K562 (cell line): ENCODE data around the gene TMEM203. TPM values are rescaled to one million over a fixed set of nuclear protein-coding genes. Genes with fewer than 3 reads are reported as not detected.

Source experiments
- ADNP ChIP-seq: fragments of 200-800 bp; sonication (Bioruptor generic); IDR thresholded peaks from 2 replicates; pipeline ENCODE4 v1.6.1; 2016; ENCODE audit warnings: missing genetic modification characterization, missing compliant biosample characterization
- ATF1 ChIP-seq, 2 experiments: fragments of 450-650 bp in 1 of 2; IDR thresholded peaks; 2 replicates each; pipeline ENCODE4 v1.6.1; 2016; ENCODE audit warnings: missing compliant biosample characterization in 1 of 2, missing genetic modification characterization in 1 of 2
- FOXJ2 ChIP-seq: fragments of 200-800 bp; sonication (Bioruptor generic); IDR thresholded peaks from 2 replicates; pipeline ENCODE4 v1.6.1; 2016; ENCODE audit warnings: missing genetic modification characterization, missing compliant biosample characterization
- KAT2B ChIP-seq: IDR thresholded peaks from one replicate; pipeline ENCODE4 v1.6.1; 2012; ENCODE audit warnings: low read depth, mild to moderate bottlenecking, control low read depth, inconsistent platforms, low read length, moderate library complexity
- RREB1 ChIP-seq: fragments of 250-450 bp; sonication (Bioruptor Pico); IDR thresholded peaks from 2 replicates; pipeline ENCODE4 v1.4.0; 2020
- VEZF1 ChIP-seq: fragments of 200-800 bp; sonication (Bioruptor generic); IDR thresholded peaks from 2 replicates; pipeline ENCODE4 v1.6.1; 2017; ENCODE audit warnings: missing genetic modification characterization, missing compliant biosample characterization
- polyA plus RNA-seq, 8 experiments: library from polyadenylated mRNA; depleted of rRNA in 4 of 8; stranded (reverse) in 5 of 8; unstranded in 3 of 8; fragments of >200 nt; fragmentation: Nextera tagmentation in 2 of 8; fragmentation: Illumina TruSeq in 1 of 8; extraction: Ambion mirVana in 2 of 8; extraction: Trizol in 1 of 8; gene quantifications; 2 replicates each; pipeline versions ENCODE4 v1.2.1 to v1.2.3, GENCODE V29; 2011 to 2014; ENCODE audit warnings: inconsistent platforms in 1 of 8, missing spikeins in 1 of 8
- total RNA-seq, 7 experiments: library from RNA; depleted of rRNA in 6 of 7; stranded (reverse); fragments of >200 nt in 6 of 7; fragmentation: Illumina TruSeq in 2 of 7; extraction: Trizol in 2 of 7; gene quantifications; 2 replicates each; pipeline versions ENCODE4 v1.2.1 to v1.2.3, GENCODE V29; 2011 to 2021; ENCODE audit warnings: low replicate concordance in 1 of 7
- TF ChIP-seq, protein P1 (sequence below), 2 experiments: fragments of 450-650 bp in 1 of 2; sonication (generic) in 1 of 2; formaldehyde crosslinking in 1 of 2; IDR thresholded peaks in 1 of 2; conservative IDR thresholded peaks in 1 of 2; 2 replicates each; pipeline versions ENCODE4 v1.6.1 to v1.8.1; 2016 to 2023; ENCODE audit warnings: mild to moderate bottlenecking in 2 of 2, moderate library complexity in 2 of 2, inconsistent platforms in 1 of 2, missing genetic modification reagents in 1 of 2
- TF ChIP-seq, protein P2 (sequence below): sonication (generic); formaldehyde crosslinking; IDR thresholded peaks from 2 replicates; pipeline ENCODE4 v1.8.1; 2023; ENCODE audit warnings: mild to moderate bottlenecking, missing genetic modification reagents, moderate library complexity
- TF ChIP-seq, protein P3 (sequence below): fragments of 250-450 bp; sonication (Bioruptor Pico); IDR thresholded peaks from 2 replicates; pipeline ENCODE4 v1.4.0; 2020
- TF ChIP-seq, protein P4 (sequence below), 2 experiments: fragments of 450-650 bp in 1 of 2; IDR thresholded peaks; 2 replicates each; pipeline ENCODE4 v1.6.1; 2011 to 2017; ENCODE audit warnings: low read depth in 2 of 2, antibody characterized with exemption in 1 of 2, borderline replicate concordance in 1 of 2, low read length in 1 of 2, mild to moderate bottlenecking in 1 of 2, mixed read lengths in 1 of 2; ENCODE audit not compliant: control insufficient read depth in 1 of 2

Gene TMEM203
- total and polyA plus RNA-seq, 9 of the 15 experiments (the other 6 are each of a cell fraction or from before 2014, with no cell fraction given) = 8.8 to 59.5 (median 37.6) TPM

- TF ChIP-seq, protein P1, sequence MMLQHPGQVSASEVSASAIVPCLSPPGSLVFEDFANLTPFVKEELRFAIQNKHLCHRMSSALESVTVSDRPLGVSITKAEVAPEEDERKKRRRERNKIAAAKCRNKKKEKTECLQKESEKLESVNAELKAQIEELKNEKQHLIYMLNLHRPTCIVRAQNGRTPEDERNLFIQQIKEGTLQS (IDR thresholded peaks at IDR 0.05) = no peak
- TF ChIP-seq, protein P1 (CRISPR knock-in tag; conservative IDR thresholded peaks at IDR 0.05) = 0 out of 2 replicates have a peak, but pooled peaks have one; percentile 40
- TF ChIP-seq, protein P2, sequence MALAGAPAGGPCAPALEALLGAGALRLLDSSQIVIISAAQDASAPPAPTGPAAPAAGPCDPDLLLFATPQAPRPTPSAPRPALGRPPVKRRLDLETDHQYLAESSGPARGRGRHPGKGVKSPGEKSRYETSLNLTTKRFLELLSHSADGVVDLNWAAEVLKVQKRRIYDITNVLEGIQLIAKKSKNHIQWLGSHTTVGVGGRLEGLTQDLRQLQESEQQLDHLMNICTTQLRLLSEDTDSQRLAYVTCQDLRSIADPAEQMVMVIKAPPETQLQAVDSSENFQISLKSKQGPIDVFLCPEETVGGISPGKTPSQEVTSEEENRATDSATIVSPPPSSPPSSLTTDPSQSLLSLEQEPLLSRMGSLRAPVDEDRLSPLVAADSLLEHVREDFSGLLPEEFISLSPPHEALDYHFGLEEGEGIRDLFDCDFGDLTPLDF (CRISPR knock-in tag) = peak; percentile 72; the same call in 1 of the 2 replicates
- TF ChIP-seq ATF1 (CRISPR knock-in tag; IDR thresholded peaks at IDR 0.05) (no peak), ATF1 (tag; IDR thresholded peaks at IDR 0.05) (peak; percentile 78), RREB1 (CRISPR knock-in tag) (no peak), KAT2B (no peak), VEZF1 (CRISPR knock-in tag) (no peak), ADNP (tag) (no peak), FOXJ2 (tag) (no peak)
- TF ChIP-seq, protein P3, sequence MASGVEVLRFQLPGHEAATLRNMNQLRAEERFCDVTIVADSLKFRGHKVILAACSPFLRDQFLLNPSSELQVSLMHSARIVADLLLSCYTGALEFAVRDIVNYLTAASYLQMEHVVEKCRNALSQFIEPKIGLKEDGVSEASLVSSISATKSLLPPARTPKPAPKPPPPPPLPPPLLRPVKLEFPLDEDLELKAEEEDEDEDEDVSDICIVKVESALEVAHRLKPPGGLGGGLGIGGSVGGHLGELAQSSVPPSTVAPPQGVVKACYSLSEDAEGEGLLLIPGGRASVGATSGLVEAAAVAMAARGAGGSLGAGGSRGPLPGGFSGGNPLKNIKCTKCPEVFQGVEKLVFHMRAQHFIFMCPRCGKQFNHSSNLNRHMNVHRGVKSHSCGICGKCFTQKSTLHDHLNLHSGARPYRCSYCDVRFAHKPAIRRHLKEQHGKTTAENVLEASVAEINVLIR (CRISPR knock-in tag) = no peak
- TF ChIP-seq, protein P4, sequence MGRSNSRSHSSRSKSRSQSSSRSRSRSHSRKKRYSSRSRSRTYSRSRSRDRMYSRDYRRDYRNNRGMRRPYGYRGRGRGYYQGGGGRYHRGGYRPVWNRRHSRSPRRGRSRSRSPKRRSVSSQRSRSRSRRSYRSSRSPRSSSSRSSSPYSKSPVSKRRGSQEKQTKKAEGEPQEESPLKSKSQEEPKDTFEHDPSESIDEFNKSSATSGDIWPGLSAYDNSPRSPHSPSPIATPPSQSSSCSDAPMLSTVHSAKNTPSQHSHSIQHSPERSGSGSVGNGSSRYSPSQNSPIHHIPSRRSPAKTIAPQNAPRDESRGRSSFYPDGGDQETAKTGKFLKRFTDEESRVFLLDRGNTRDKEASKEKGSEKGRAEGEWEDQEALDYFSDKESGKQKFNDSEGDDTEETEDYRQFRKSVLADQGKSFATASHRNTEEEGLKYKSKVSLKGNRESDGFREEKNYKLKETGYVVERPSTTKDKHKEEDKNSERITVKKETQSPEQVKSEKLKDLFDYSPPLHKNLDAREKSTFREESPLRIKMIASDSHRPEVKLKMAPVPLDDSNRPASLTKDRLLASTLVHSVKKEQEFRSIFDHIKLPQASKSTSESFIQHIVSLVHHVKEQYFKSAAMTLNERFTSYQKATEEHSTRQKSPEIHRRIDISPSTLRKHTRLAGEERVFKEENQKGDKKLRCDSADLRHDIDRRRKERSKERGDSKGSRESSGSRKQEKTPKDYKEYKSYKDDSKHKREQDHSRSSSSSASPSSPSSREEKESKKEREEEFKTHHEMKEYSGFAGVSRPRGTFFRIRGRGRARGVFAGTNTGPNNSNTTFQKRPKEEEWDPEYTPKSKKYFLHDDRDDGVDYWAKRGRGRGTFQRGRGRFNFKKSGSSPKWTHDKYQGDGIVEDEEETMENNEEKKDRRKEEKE (IDR thresholded peaks at IDR 0.05; ENCODE audit: borderline replicate concordance in 1 of 2, control insufficient read depth in 1 of 2, low read depth in 2 of 2, low read length in 1 of 2) = peak in 1 of 2 experiments; percentile 8; a peak in 1 of 4 replicates
Measured at GRCh38 chr9:137240841-137241489, 35.5 kb upstream of the TMEM203 start, which contains the start of gene TUBB4B (continued).
